GM23248 (cell line): ENCODE data around the gene SGCE.

Source experiments
- EZH2 ChIP-seq: fragments of 200-600 bp; sonication (generic); IDR thresholded peaks from 2 replicates; pipeline ENCODE4 v1.6.1; 2018; ENCODE audit warnings: antibody characterized with exemption, mild to moderate bottlenecking; ENCODE audit not compliant: insufficient read depth, poor library complexity, severe bottlenecking
- EZH2phosphoT487 ChIP-seq: fragments of 200-600 bp; sonication (generic); IDR thresholded peaks from 2 replicates; pipeline ENCODE4 v1.6.1; 2018; ENCODE audit warnings: antibody characterized with exemption, moderate library complexity, mild to moderate bottlenecking, low read depth; ENCODE audit not compliant: insufficient read depth

- TF ChIP-seq EZH2 (no peak), EZH2phosphoT487 (no peak)
These were observed 76.5 kb downstream of the SGCE start for GRCh38 chr7:94579470-94579869.
